Measurements from ENCODE around the gene KCTD7. TPM values are rescaled to one million over a fixed set of nuclear protein-coding genes. Genes with fewer than 3 reads are reported as not detected.
"Not testable (repeated sequence)": the region's sequence is repeated elsewhere in the genome, so short reads cannot be mapped to it uniquely, and the experiment has no call there.

KCTD7 gene
- total RNA-seq, 4 donors from 2014 or later = 17.4 to 19.3 (median 18.1) TPM

DNA sequence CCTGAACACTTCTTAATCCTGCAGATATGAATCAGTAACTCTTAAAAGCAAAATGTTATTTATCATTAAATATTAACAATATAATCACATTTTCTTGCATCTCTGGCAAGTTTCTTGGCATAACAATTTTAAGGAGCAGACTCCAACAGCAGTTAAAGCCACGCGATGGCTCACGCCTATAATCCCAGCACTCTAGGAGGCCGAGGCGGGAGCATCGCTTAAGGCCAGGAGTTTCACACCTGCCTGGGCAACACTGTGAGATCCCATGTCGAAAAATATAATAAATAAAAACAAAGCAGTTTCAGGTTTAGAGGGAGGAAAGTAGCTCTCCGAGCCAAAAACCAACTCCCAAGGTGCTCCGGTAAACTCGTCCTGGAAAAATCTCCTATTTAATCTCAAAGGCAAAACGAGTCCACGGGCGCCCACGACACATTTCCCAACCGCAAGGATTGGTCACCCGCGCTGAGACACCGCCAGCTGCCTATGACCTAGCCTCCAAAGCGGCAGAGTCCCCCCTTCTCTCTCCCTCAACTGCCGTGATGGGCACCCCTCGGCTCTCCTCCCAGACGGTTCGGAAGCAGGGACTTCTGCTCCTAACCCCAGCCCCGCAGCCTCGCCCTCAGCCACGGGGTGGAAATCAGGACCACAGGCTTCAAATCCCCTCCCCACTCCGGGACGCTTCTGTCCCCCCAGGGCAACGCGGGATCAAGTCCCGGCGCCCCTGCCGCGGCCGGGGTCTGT, 37.5 kb upstream of the KCTD7 start:
- H3K9me3 ChIP-seq; H3K27me3 ChIP-seq; intact Hi-C loops (cut with DNase I); H3K36me3 ChIP-seq: not testable (repeated sequence)
- 4 to 8% methylated on average over 17 to 33 of the region's 35 CpGs for WGBS, 2 donors
- H3K4me1 ChIP-seq = peaks cover 12 to 13% of the 10 kb centered on the region in 2 donors
- peak overlapping the region; percentile 76 to 91 (median 89) for H3K27ac ChIP-seq
- DNase-seq = peak in 1 of 2 donors; percentile 13
- H3K4me3 ChIP-seq (replicated peaks in 1 of 3) = peak overlapping the region; percentile 71 to 79 (median 76)

DNA sequence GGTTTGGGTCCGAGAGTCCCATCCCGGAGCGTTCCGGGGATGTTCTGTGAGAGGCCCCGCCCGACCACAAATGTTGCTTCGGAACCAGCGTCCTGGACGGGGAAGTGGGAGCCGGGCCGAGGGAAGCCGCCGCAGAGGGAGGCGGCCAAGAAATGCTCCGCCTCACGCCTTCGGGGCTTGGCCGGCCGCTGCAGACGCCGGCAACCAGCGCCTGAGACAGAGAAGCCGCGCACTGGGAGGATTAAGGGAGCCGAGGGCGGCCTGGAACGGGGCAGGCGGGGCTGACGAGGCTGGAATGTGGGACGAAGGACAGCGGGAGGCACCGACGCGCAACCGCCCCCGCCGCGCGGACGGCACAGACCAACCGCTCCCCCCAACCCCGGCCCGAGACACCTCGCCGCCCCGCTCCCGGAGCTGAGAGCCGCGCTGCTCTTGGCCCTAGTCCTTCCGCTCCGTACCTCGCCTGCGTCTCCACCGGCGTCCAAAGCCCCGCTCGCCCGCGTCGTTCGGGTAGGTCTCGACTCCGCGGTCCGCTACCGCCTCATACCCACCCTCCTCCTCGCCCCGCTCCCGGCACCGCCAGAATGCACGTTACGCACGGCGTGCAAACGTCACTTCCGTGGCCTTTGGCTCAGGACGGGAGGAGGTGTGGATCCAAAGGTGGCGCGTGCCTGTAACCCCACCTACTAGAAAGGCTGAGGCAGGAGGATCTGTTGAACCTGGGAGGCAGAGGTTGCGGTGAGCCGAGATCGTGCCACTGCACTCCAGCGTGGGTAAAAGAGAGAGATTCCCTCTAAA, 36.7 kb upstream of the KCTD7 start:
- peak overlapping the region; percentile 76 to 91 (median 89) for H3K27ac ChIP-seq
- peak; percentile 92 to 96 for DNase-seq
- no peaks in the 10 kb centered on the region for H3K27me3 ChIP-seq
- TF ChIP-seq, protein P1, sequence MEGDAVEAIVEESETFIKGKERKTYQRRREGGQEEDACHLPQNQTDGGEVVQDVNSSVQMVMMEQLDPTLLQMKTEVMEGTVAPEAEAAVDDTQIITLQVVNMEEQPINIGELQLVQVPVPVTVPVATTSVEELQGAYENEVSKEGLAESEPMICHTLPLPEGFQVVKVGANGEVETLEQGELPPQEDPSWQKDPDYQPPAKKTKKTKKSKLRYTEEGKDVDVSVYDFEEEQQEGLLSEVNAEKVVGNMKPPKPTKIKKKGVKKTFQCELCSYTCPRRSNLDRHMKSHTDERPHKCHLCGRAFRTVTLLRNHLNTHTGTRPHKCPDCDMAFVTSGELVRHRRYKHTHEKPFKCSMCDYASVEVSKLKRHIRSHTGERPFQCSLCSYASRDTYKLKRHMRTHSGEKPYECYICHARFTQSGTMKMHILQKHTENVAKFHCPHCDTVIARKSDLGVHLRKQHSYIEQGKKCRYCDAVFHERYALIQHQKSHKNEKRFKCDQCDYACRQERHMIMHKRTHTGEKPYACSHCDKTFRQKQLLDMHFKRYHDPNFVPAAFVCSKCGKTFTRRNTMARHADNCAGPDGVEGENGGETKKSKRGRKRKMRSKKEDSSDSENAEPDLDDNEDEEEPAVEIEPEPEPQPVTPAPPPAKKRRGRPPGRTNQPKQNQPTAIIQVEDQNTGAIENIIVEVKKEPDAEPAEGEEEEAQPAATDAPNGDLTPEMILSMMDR (IDR thresholded peaks at IDR 0.05) = no peak
- TF ChIP-seq POLR2A (IDR thresholded peaks at IDR 0.05) = peak; percentile 34 to 89
- H3K4me1 ChIP-seq = peaks cover 12 to 13% of the 10 kb centered on the region in 2 donors
- H3K36me3 ChIP-seq = no peaks in the 10 kb centered on the region
- peak overlapping the region; percentile 71 to 79 (median 76) for H3K4me3 ChIP-seq (replicated peaks in 1 of 3)
- intact Hi-C loops (cut with DNase I) = no loop called here
- WGBS, 2 donors = 0 to 2% methylated on average over 14 to 19 of the region's 83 CpGs
- H3K9me3 ChIP-seq = no peaks in the 10 kb centered on the region

DNA sequence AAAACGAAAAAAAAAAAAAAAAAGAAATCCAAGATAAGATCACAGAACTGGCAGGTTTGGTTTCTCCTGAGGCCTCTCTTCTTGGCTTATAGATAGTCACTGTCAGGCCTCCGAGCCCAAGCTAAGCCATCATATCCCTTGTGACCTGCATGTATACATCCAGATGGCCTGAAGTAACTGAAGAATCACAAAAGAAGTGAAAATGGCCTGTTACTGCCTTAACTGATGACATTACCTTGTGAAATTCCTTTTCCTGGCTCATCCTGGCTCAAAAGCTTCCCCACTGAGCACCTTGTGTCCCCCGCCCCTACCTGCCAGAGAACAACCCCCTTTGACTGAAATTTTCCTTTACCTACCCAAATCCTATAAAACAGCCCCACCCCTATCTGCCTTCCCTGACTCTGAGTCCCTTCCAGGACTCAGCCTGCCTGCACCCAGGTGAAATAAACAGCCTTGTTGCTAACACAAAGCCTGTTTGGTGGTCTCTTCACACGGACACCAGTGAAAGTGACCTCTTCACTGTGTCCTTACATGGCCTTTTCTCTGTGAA, 36.0 kb upstream of the KCTD7 start:
- H3K27ac ChIP-seq = peak overlapping the region; percentile 76 to 91 (median 89)
- DNase-seq; intact Hi-C loops (cut with DNase I); H3K36me3 ChIP-seq; H3K9me3 ChIP-seq; H3K27me3 ChIP-seq: not testable (repeated sequence)
- H3K4me3 ChIP-seq (replicated peaks in 1 of 3) = peak overlapping the region in 1 of 3 donors; percentile 76
- WGBS, 2 donors = 31 to 36% methylated on average over 4 of the region's 4 CpGs
- H3K4me1 ChIP-seq = peaks cover 12 to 13% of the 10 kb centered on the region in 2 donors

- H3K9me3 ChIP-seq; H3K36me3 ChIP-seq; H3K27me3 ChIP-seq; H3K27ac ChIP-seq; DNase-seq; intact Hi-C loops (cut with DNase I); H3K4me3 ChIP-seq (replicated peaks in 1 of 3): not testable (repeated sequence)
- WGBS, 2 donors = 92 to 97% methylated on average over 8 of the region's 8 CpGs
- peaks cover 12 to 13% of the 10 kb centered on the region in 2 donors for H3K4me1 ChIP-seq
Measured at GRCh38 chr7:66594082-66594481, 34.6 kb upstream of the KCTD7 start.

- H3K27me3 ChIP-seq = no peaks in the 10 kb centered on the region
- WGBS, 2 donors = 70 to 73% methylated on average over 2 of the region's 2 CpGs
- peaks cover 0 to 5% of the 10 kb centered on the region in 2 donors for H3K4me1 ChIP-seq
- H3K4me3 ChIP-seq (replicated peaks in 1 of 3) = no peak overlapping the region
- TF ChIP-seq, protein P1 (IDR thresholded peaks at IDR 0.05) = no peak
- TF ChIP-seq POLR2A (IDR thresholded peaks at IDR 0.05) = no peak
- H3K9me3 ChIP-seq = no peaks in the 10 kb centered on the region
- H3K27ac ChIP-seq = no peak overlapping the region
- no peak for DNase-seq
- intact Hi-C loops (cut with DNase I) = no loop called here
- no peaks in the 10 kb centered on the region for H3K36me3 ChIP-seq
Measured at GRCh38 chr7:66597461-66597860, 31.2 kb upstream of the KCTD7 start.

GRCh38 chr7:66602159-66602558, 26.5 kb upstream of the KCTD7 start:
- Histone ChIP-seq H3K36me3 (no peaks in the 10 kb centered on the region), H3K9me3 (no peaks in the 10 kb centered on the region), H3K27me3 (no peaks in the 10 kb centered on the region), H3K27ac (no peak overlapping the region), H3K4me3 (replicated peaks in 1 of 3) (no peak overlapping the region), H3K4me1 (no peaks in the 10 kb centered on the region)
- no peak for DNase-seq
- no peak for TF ChIP-seq POLR2A (IDR thresholded peaks at IDR 0.05)
- TF ChIP-seq, protein P1 (IDR thresholded peaks at IDR 0.05) = no peak
- 73 to 86% methylated on average over 3 of the region's 3 CpGs for WGBS, 2 donors
- intact Hi-C loops (cut with DNase I) = no loop called here

Measured in thyroid gland (tissue), 4 donors.